ENCODE measurements around the gene DOP1A. TPM values are rescaled to one million over a fixed set of nuclear protein-coding genes. Genes with fewer than 3 reads are reported as not detected.

DOP1A gene
- polyA plus RNA-seq, 3 donors: 2.1 to 8.9 (median 2.5) TPM

GRCh38 chr6:83192456-83192855 lies 125.0 kb downstream of the DOP1A start:
- Mint-ChIP-seq H3K27me3 (ENCODE audit: low read depth in 3 of 3) (peaks cover 0 to 8% (median 7%) of the 10 kb centered on the region in 3 donors), H3K9me3 (no peaks in the 10 kb centered on the region), H3K4me1 (peaks cover 19% of the 10 kb centered on the region), H3K36me3 (peaks cover 18 to 24% of the 10 kb centered on the region in 2 donors), H3K4me3 (peak overlapping the region; percentile 97 to 100), H3K27ac (peak overlapping the region in 3 of 7 donors; percentile 83 to 95 (median 91))
- Histone ChIP-seq H2AFZ (ENCODE audit: insufficient read depth, low read depth, low read length, poor library complexity, severe bottlenecking) (peak overlapping the region; percentile 99), H3K36me3 (replicated peaks in 1 of 2; ENCODE audit: control insufficient read depth in 1 of 2, insufficient read depth in 2 of 2, low read length in 2 of 2) (peaks cover 2 to 24% of the 10 kb centered on the region in 2 donors), H3K79me2 (ENCODE audit: insufficient read depth, low read length) (peaks cover 19% of the 10 kb centered on the region), H3K4me3 (replicated peaks in 1 of 3; ENCODE audit: low read depth in 2 of 3, low read length in 3 of 3) (peak overlapping the region; percentile 70 to 90 (median 70)), H3K27ac (ENCODE audit: low read depth in 1 of 2, low read length in 2 of 2) (peak overlapping the region in 1 of 2 donors; percentile 75), H3K4me1 (ENCODE audit: control insufficient read depth in 1 of 2, insufficient read depth in 2 of 2, low read length in 2 of 2) (peaks cover 14 to 21% of the 10 kb centered on the region in 2 donors), H3K27me3 (ENCODE audit: control insufficient read depth in 2 of 2, insufficient read depth in 2 of 2, low read length in 2 of 2) (peaks cover 0 to 7% of the 10 kb centered on the region in 2 donors), H3K9ac (ENCODE audit: insufficient read depth, low read length, poor library complexity, severe bottlenecking) (peak overlapping the region; percentile 80), H3K4me2 (replicated peaks; ENCODE audit: extremely low read depth, low read length, poor library complexity, severe bottlenecking) (peak overlapping the region; percentile 87), H4K20me1 (ENCODE audit: insufficient read depth, low read length) (no peaks in the 10 kb centered on the region), H3K9me3 (replicated peaks in 1 of 2; ENCODE audit: control insufficient read depth in 1 of 2, insufficient read depth in 1 of 2, low read length in 2 of 2) (no peaks in the 10 kb centered on the region)
- 0% methylated on average over 4 of the region's 4 CpGs for WGBS (ENCODE audit: insufficient coverage)
- intact Hi-C loops (cut with micrococcal nuclease): loop anchor here (5.0 to 10.0 kb wide), 2 partner anchors 125 to 948 kb away; partner anchors contain the start of genes DOP1A (in 2 of the 2), UBE3D (in 2 of the 2) and IBTK (in 1 of the 2)
- TF ChIP-seq CTCF (IDR thresholded peaks at IDR 0.05): no peak
- no peak for DNase-seq

GRCh38 chr6:83192871-83193746 lies 125.6 kb downstream of the DOP1A start, which contains the start of the genes PGM3 and RWDD2A:
Gene PGM3, minus strand, starts transcription at chr6:83193265. Its CDS starts 2,253 bp downstream, at chr6:83191012.
Gene RWDD2A, plus strand, starts transcription at chr6:83193357. Its CDS starts 1,095 bp downstream, at chr6:83194452.
- Histone ChIP-seq H3K9ac (ENCODE audit: insufficient read depth, low read length, poor library complexity, severe bottlenecking) (peak within 1 kb of the TSS; percentile 80), H2AFZ (ENCODE audit: insufficient read depth, low read depth, low read length, poor library complexity, severe bottlenecking) (peak within 1 kb of the TSS; percentile 99), H3K9me3 (replicated peaks in 1 of 2; ENCODE audit: control insufficient read depth in 1 of 2, insufficient read depth in 1 of 2, low read length in 2 of 2) (no peaks in the 10 kb centered on the region), H3K4me3 (replicated peaks in 1 of 3; ENCODE audit: low read depth in 2 of 3, low read length in 3 of 3) (peak within 1 kb of the TSS; percentile 70 to 90 (median 70)), H4K20me1 (ENCODE audit: insufficient read depth, low read length) (no peaks in the 10 kb centered on the region), H3K4me2 (replicated peaks; ENCODE audit: extremely low read depth, low read length, poor library complexity, severe bottlenecking) (peak within 1 kb of the TSS; percentile 87), H3K4me1 (ENCODE audit: control insufficient read depth in 1 of 2, insufficient read depth in 2 of 2, low read length in 2 of 2) (peaks cover 14 to 21% of the 10 kb centered on the region in 2 donors), H3K79me2 (ENCODE audit: insufficient read depth, low read length) (peaks cover 19% of the 10 kb centered on the region), H3K27ac (ENCODE audit: low read depth in 1 of 2, low read length in 2 of 2) (peak within 1 kb of the TSS in 1 of 2 donors; percentile 75), H3K27me3 (ENCODE audit: control insufficient read depth in 2 of 2, insufficient read depth in 2 of 2, low read length in 2 of 2) (peaks cover 0 to 7% of the 10 kb centered on the region in 2 donors), H3K36me3 (replicated peaks in 1 of 2; ENCODE audit: control insufficient read depth in 1 of 2, insufficient read depth in 2 of 2, low read length in 2 of 2) (peaks cover 2 to 18% of the 10 kb centered on the region in 2 donors)
- DNase-seq: peak; percentile 77 to 88 (median 85)
- peaks cover 0 to 8% (median 7%) of the 10 kb centered on the region in 3 donors for H3K27me3 Mint-ChIP-seq (ENCODE audit: low read depth in 3 of 3)
- no peaks in the 10 kb centered on the region for H3K9me3 Mint-ChIP-seq
- H3K4me1 Mint-ChIP-seq: peaks cover 19% of the 10 kb centered on the region
- peak within 1 kb of the TSS; percentile 97 to 100 for H3K4me3 Mint-ChIP-seq
- intact Hi-C loops (cut with micrococcal nuclease): loop anchor here (5.0 to 10.0 kb wide), 2 partner anchors 126 to 948 kb away; partner anchors contain the start of genes DOP1A (in 2 of the 2), UBE3D (in 2 of the 2) and IBTK (in 1 of the 2)
- H3K36me3 Mint-ChIP-seq: peaks cover 14 to 22% of the 10 kb centered on the region in 2 donors
- WGBS (ENCODE audit: insufficient coverage): under 1% methylated on average over 80 of the region's 88 CpGs
- no peak for TF ChIP-seq CTCF (IDR thresholded peaks at IDR 0.05)
- H3K27ac Mint-ChIP-seq: peak within 1 kb of the TSS; percentile 83 to 97 (median 91)
